GM12878 (cell line): ENCODE results near the gene RHOXF2. TPM values are rescaled to one million over a fixed set of nuclear protein-coding genes. Genes with fewer than 3 reads are reported as not detected.

ENCODE experiments used
- polyA plus RNA-seq, 11 experiments: library from polyadenylated mRNA; depleted of rRNA in 4 of 11; unstranded in 6 of 11; stranded (reverse) in 5 of 11; fragments of >200 nt; fragmentation: Nextera tagmentation in 4 of 11; fragmentation: Illumina TruSeq in 1 of 11; extraction: Ambion mirVana in 4 of 11; extraction: Trizol in 1 of 11; gene quantifications; 1 replicate in 1 of 11; 2 replicates in 10 of 11; pipeline versions ENCODE4 v1.2.1 to v1.2.3, GENCODE V29; 2011 to 2016; ENCODE audit warnings: inconsistent platforms in 2 of 11, missing spikeins in 2 of 11, low read depth in 1 of 11
- total RNA-seq, 4 experiments: library from RNA; depleted of rRNA in 3 of 4; stranded (reverse); fragments of >200 nt in 3 of 4; fragmentation: Illumina TruSeq in 1 of 4; extraction: Trizol in 1 of 4; gene quantifications; 2 replicates each; pipeline versions ENCODE4 v1.2.1 to v1.2.3, GENCODE V29; 2013 to 2021

Gene RHOXF2
- total and polyA plus RNA-seq, 10 of the 15 experiments (the other 5 are each of a cell fraction or from before 2014, with no cell fraction given), result 0.03 TPM; not detected in 8

Other genes starting within 250 kb of the RHOXF2 start
- gene NKAP, start 214.9 kb upstream of the RHOXF2 start, total RNA-seq (2014; rRNA removed), result 5.4 TPM in 2 replicates
- gene NKAP, start 214.9 kb upstream of the RHOXF2 start, total RNA-seq (2014; rRNA removed; fragmentation: Illumina TruSeq; extraction: Trizol), result 5.2 and 5.3 TPM in 2 replicates
- gene NKAP, start 214.9 kb upstream of the RHOXF2 start, total RNA-seq (2021), result 5.9 and 6.9 TPM in 2 replicates
- gene NKAP, start 214.9 kb upstream of the RHOXF2 start, polyA plus RNA-seq (2011; rRNA removed), result 5.6 and 11.7 TPM in 2 replicates
- gene NKAP, start 214.9 kb upstream of the RHOXF2 start, polyA plus RNA-seq (2014; fragmentation: Illumina TruSeq; extraction: Trizol), result 4.9 and 5.1 TPM in 2 replicates
- gene NKAP, start 214.9 kb upstream of the RHOXF2 start, polyA plus RNA-seq (2014; fragmentation: Nextera tagmentation; extraction: Ambion mirVana), result 1 to 10 TPM; 2.4 to 5.2 TPM
- gene NKAP, start 214.9 kb upstream of the RHOXF2 start, polyA plus RNA-seq (2014; rRNA removed), result 5.1 and 6.7 TPM in 2 replicates
- 1 to 10 TPM; 4.6 to 4.7 TPM for gene NKAP, start 214.9 kb upstream of the RHOXF2 start, polyA plus RNA-seq (2016; fragmentation: Nextera tagmentation; extraction: Ambion mirVana)
- not detected in 2 replicates for gene RHOXF2B, start 80.9 kb upstream of the RHOXF2 start, total RNA-seq (2014; rRNA removed)
- not detected in 2 replicates for gene RHOXF2B, start 80.9 kb upstream of the RHOXF2 start, total RNA-seq (2014; rRNA removed; fragmentation: Illumina TruSeq; extraction: Trizol)
- gene RHOXF2B, start 80.9 kb upstream of the RHOXF2 start, total RNA-seq (2021), result 0.08 TPM in 1 of 2 replicates, not detected in the other
- not detected in 2 replicates for gene RHOXF2B, start 80.9 kb upstream of the RHOXF2 start, polyA plus RNA-seq (2011; rRNA removed)
- not detected in 2 replicates for gene RHOXF2B, start 80.9 kb upstream of the RHOXF2 start, polyA plus RNA-seq (2014; fragmentation: Illumina TruSeq; extraction: Trizol)
- gene RHOXF2B, start 80.9 kb upstream of the RHOXF2 start, polyA plus RNA-seq (2014; fragmentation: Nextera tagmentation; extraction: Ambion mirVana), result not detected
- 0.03 TPM in 1 of 2 replicates, not detected in the other for gene RHOXF2B, start 80.9 kb upstream of the RHOXF2 start, polyA plus RNA-seq (2014; rRNA removed)
- gene RHOXF2B, start 80.9 kb upstream of the RHOXF2 start, polyA plus RNA-seq (2016; fragmentation: Nextera tagmentation; extraction: Ambion mirVana), result not detected
- not detected in 2 replicates for gene RHOXF1, start 42.7 kb upstream of the RHOXF2 start, total RNA-seq (2014; rRNA removed)
- not detected in 2 replicates for gene RHOXF1, start 42.7 kb upstream of the RHOXF2 start, total RNA-seq (2014; rRNA removed; fragmentation: Illumina TruSeq; extraction: Trizol)
- not detected in 2 replicates for gene RHOXF1, start 42.7 kb upstream of the RHOXF2 start, total RNA-seq (2021)
- 2.3 and 2.5 TPM in 2 replicates for gene RHOXF1, start 42.7 kb upstream of the RHOXF2 start, polyA plus RNA-seq (2011; rRNA removed)
- gene RHOXF1, start 42.7 kb upstream of the RHOXF2 start, polyA plus RNA-seq (2014; fragmentation: Illumina TruSeq; extraction: Trizol), result not detected in 2 replicates
- under 1 TPM in 1 of 2 experiments, not detected in 1; 0.10 TPM for gene RHOXF1, start 42.7 kb upstream of the RHOXF2 start, polyA plus RNA-seq (2014; fragmentation: Nextera tagmentation; extraction: Ambion mirVana)
- not detected in 2 replicates for gene RHOXF1, start 42.7 kb upstream of the RHOXF2 start, polyA plus RNA-seq (2014; rRNA removed)
- gene RHOXF1, start 42.7 kb upstream of the RHOXF2 start, polyA plus RNA-seq (2016; fragmentation: Nextera tagmentation; extraction: Ambion mirVana), result not detected
- 14.1 and 17.7 TPM in 2 replicates for gene ZBTB33, start 92.2 kb downstream of the RHOXF2 start, total RNA-seq (2014; rRNA removed)
- gene ZBTB33, start 92.2 kb downstream of the RHOXF2 start, total RNA-seq (2014; rRNA removed; fragmentation: Illumina TruSeq; extraction: Trizol), result 25.6 and 26.3 TPM in 2 replicates
- 17.1 and 18.3 TPM in 2 replicates for gene ZBTB33, start 92.2 kb downstream of the RHOXF2 start, total RNA-seq (2021)
- 19.6 and 31.4 TPM in 2 replicates for gene ZBTB33, start 92.2 kb downstream of the RHOXF2 start, polyA plus RNA-seq (2011; rRNA removed)
- 23.3 and 29.3 TPM in 2 replicates for gene ZBTB33, start 92.2 kb downstream of the RHOXF2 start, polyA plus RNA-seq (2014; fragmentation: Illumina TruSeq; extraction: Trizol)
- 1 to 10 TPM; 5.2 to 5.4 TPM for gene ZBTB33, start 92.2 kb downstream of the RHOXF2 start, polyA plus RNA-seq (2014; fragmentation: Nextera tagmentation; extraction: Ambion mirVana)
- 9.3 and 11.3 TPM in 2 replicates for gene ZBTB33, start 92.2 kb downstream of the RHOXF2 start, polyA plus RNA-seq (2014; rRNA removed)
- gene ZBTB33, start 92.2 kb downstream of the RHOXF2 start, polyA plus RNA-seq (2016; fragmentation: Nextera tagmentation; extraction: Ambion mirVana), result 10 to 100 TPM; 21.3 to 23.6 TPM
- 0.90 and 1.3 TPM in 2 replicates for gene TMEM255A, start 152.8 kb downstream of the RHOXF2 start, total RNA-seq (2014; rRNA removed)
- gene TMEM255A, start 152.8 kb downstream of the RHOXF2 start, total RNA-seq (2014; rRNA removed; fragmentation: Illumina TruSeq; extraction: Trizol), result 1.3 and 1.4 TPM in 2 replicates
- 1.5 and 1.6 TPM in 2 replicates for gene TMEM255A, start 152.8 kb downstream of the RHOXF2 start, total RNA-seq (2021)
- 5.4 and 5.6 TPM in 2 replicates for gene TMEM255A, start 152.8 kb downstream of the RHOXF2 start, polyA plus RNA-seq (2011; rRNA removed)
- 2.6 TPM in 2 replicates for gene TMEM255A, start 152.8 kb downstream of the RHOXF2 start, polyA plus RNA-seq (2014; fragmentation: Illumina TruSeq; extraction: Trizol)
- gene TMEM255A, start 152.8 kb downstream of the RHOXF2 start, polyA plus RNA-seq (2014; fragmentation: Nextera tagmentation; extraction: Ambion mirVana), result 1 to 10 TPM in 1 of 2 experiments, under 1 TPM in 1; 0.98 to 1.0 TPM
- gene TMEM255A, start 152.8 kb downstream of the RHOXF2 start, polyA plus RNA-seq (2014; rRNA removed), result 0.91 and 1.5 TPM in 2 replicates
- 1 to 10 TPM; 1.2 to 1.4 TPM for gene TMEM255A, start 152.8 kb downstream of the RHOXF2 start, polyA plus RNA-seq (2016; fragmentation: Nextera tagmentation; extraction: Ambion mirVana)
- not detected in 2 replicates for gene ATP1B4, start 203.5 kb downstream of the RHOXF2 start, total RNA-seq (2014; rRNA removed)
- gene ATP1B4, start 203.5 kb downstream of the RHOXF2 start, total RNA-seq (2014; rRNA removed; fragmentation: Illumina TruSeq; extraction: Trizol), result not detected in 2 replicates
- gene ATP1B4, start 203.5 kb downstream of the RHOXF2 start, total RNA-seq (2021), result not detected in 2 replicates
- 0.01 TPM in 1 of 2 replicates, not detected in the other for gene ATP1B4, start 203.5 kb downstream of the RHOXF2 start, polyA plus RNA-seq (2011; rRNA removed)
- not detected in 2 replicates for gene ATP1B4, start 203.5 kb downstream of the RHOXF2 start, polyA plus RNA-seq (2014; fragmentation: Illumina TruSeq; extraction: Trizol)
- gene ATP1B4, start 203.5 kb downstream of the RHOXF2 start, polyA plus RNA-seq (2014; fragmentation: Nextera tagmentation; extraction: Ambion mirVana), result not detected
- not detected in 2 replicates for gene ATP1B4, start 203.5 kb downstream of the RHOXF2 start, polyA plus RNA-seq (2014; rRNA removed)
- not detected for gene ATP1B4, start 203.5 kb downstream of the RHOXF2 start, polyA plus RNA-seq (2016; fragmentation: Nextera tagmentation; extraction: Ambion mirVana)